ENCODE data around the gene IGF2R. TPM values are rescaled to one million over a fixed set of nuclear protein-coding genes. Genes with fewer than 3 reads are reported as not detected.

Gene IGF2R
- total RNA-seq, 4 donors from 2014 or later, result 60.0 to 93.4 (median 71.7) TPM

DNA sequence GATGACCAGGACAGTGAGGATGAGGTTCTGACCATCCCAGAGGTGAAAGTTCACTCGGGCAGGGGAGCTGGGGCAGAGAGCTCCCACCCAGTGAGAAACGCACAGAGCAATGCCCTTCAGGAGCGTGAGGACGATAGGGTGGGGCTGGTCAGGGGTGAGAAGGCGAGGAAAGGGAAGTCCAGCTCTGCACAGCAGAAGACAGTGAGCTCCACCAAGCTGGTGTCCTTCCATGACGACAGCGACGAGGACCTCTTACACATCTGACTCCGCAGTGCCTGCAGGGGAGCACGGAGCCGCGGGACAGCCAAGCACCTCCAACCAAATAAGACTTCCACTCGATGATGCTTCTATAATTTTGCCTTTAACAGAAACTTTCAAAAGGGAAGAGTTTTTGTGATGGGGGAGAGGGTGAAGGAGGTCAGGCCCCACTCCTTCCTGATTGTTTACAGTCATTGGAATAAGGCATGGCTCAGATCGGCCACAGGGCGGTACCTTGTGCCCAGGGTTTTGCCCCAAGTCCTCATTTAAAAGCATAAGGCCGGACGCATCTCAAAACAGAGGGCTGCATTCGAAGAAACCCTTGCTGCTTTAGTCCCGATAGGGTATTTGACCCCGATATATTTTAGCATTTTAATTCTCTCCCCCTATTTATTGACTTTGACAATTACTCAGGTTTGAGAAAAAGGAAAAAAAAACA, 136.1 kb downstream of the IGF2R start:
- no peak overlapping the region for H3K4me3 ChIP-seq (ENCODE audit: low read depth, poor library complexity, severe bottlenecking)
- 94 to 96% methylated on average over 20 of the region's 20 CpGs for WGBS, 2 donors
- DNase-seq (ENCODE audit: low spot score in 2 of 2), result no peak
- no peak for TF ChIP-seq POLR2A (IDR thresholded peaks at IDR 0.05)
- TF ChIP-seq, protein P1, sequence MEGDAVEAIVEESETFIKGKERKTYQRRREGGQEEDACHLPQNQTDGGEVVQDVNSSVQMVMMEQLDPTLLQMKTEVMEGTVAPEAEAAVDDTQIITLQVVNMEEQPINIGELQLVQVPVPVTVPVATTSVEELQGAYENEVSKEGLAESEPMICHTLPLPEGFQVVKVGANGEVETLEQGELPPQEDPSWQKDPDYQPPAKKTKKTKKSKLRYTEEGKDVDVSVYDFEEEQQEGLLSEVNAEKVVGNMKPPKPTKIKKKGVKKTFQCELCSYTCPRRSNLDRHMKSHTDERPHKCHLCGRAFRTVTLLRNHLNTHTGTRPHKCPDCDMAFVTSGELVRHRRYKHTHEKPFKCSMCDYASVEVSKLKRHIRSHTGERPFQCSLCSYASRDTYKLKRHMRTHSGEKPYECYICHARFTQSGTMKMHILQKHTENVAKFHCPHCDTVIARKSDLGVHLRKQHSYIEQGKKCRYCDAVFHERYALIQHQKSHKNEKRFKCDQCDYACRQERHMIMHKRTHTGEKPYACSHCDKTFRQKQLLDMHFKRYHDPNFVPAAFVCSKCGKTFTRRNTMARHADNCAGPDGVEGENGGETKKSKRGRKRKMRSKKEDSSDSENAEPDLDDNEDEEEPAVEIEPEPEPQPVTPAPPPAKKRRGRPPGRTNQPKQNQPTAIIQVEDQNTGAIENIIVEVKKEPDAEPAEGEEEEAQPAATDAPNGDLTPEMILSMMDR (IDR thresholded peaks at IDR 0.05), result no peak
- intact Hi-C loops (cut with DNase I; ENCODE audit: low total_unique reads), result no loop called here

- no peak overlapping the region for H3K4me3 ChIP-seq (ENCODE audit: low read depth, poor library complexity, severe bottlenecking)
- TF ChIP-seq, protein P1 (IDR thresholded peaks at IDR 0.05), result no peak
- no peak for TF ChIP-seq POLR2A (IDR thresholded peaks at IDR 0.05)
- intact Hi-C loops (cut with DNase I; ENCODE audit: low total_unique reads), result no loop called here
- 95 to 96% methylated on average over 14 of the region's 14 CpGs for WGBS, 2 donors
- DNase-seq (ENCODE audit: low spot score in 2 of 2), result no peak
Measured at GRCh38 chr6:160106010-160106409, 137.1 kb downstream of the IGF2R start.

- H3K4me3 ChIP-seq (ENCODE audit: low read depth, poor library complexity, severe bottlenecking), result no peak overlapping the region
- no peak for TF ChIP-seq POLR2A (IDR thresholded peaks at IDR 0.05)
- TF ChIP-seq, protein P1 (IDR thresholded peaks at IDR 0.05), result no peak
- DNase-seq (ENCODE audit: low spot score in 2 of 2), result no peak
- 88 to 92% methylated on average over 4 of the region's 4 CpGs for WGBS, 2 donors
- intact Hi-C loops (cut with DNase I; ENCODE audit: low total_unique reads), result no loop called here
Measured at GRCh38 chr6:160106701-160107100, 137.8 kb downstream of the IGF2R start.

DNA sequence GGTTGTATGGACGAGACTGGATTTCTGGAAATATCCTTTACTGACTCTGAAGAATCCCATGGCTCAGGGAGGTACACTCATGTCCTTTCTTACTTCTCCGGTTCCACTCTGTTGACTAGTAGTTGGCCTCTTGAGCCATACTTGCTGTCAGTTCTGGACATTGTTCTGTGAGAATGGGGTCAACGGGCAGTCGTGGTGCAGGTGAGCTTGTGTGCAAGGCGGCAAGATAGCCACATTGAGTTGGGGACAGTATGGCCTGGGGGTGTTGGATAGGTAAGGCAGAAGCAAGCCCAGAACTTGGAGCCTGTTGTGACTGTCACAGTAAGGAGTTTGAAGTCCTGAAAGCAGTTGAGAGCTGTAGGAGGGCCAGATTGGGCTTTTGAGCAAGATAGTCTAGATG, 139.2 kb downstream of the IGF2R start:
- intact Hi-C loops (cut with DNase I; ENCODE audit: low total_unique reads), result no loop called here
- WGBS, 2 donors, result 93 to 97% methylated on average over 5 of the region's 5 CpGs
- TF ChIP-seq, protein P1 (IDR thresholded peaks at IDR 0.05), result no peak
- TF ChIP-seq POLR2A (IDR thresholded peaks at IDR 0.05), result no peak
- DNase-seq (ENCODE audit: low spot score in 2 of 2), result no peak
- H3K4me3 ChIP-seq (ENCODE audit: low read depth, poor library complexity, severe bottlenecking), result no peak overlapping the region

GRCh38 chr6:160110586-160111123, 141.8 kb downstream of the IGF2R start:
- intact Hi-C loops (cut with DNase I; ENCODE audit: low total_unique reads), result no loop called here
- TF ChIP-seq, protein P1 (IDR thresholded peaks at IDR 0.05), result no peak
- TF ChIP-seq POLR2A (IDR thresholded peaks at IDR 0.05), result no peak

DNA sequence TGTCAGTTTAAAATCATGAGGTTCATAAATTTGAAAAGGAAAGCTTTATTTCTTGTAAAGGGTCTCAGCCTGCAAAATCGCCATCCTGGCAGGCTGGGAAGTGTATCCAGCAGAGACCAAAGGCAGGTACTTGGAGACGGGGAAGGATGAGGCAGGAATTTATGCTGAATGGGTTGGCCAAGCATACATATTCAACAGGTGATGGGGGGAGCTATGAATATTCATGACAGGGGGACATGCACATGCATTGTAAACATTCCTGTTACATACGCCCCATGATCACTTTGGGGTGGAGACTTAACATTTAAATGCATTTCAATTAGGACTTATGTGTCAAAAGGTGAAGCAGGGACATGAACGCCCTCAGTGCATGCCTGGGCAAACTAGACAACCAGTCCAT, 142.9 kb downstream of the IGF2R start:
- no peak for TF ChIP-seq POLR2A (IDR thresholded peaks at IDR 0.05)
- TF ChIP-seq, protein P1 (IDR thresholded peaks at IDR 0.05), result no peak
- H3K4me3 ChIP-seq (ENCODE audit: low read depth, poor library complexity, severe bottlenecking), result no peak overlapping the region
- intact Hi-C loops (cut with DNase I; ENCODE audit: low total_unique reads), result no loop called here
- no peak for DNase-seq (ENCODE audit: low spot score in 2 of 2)
- 73 to 81% methylated on average over 4 of the region's 4 CpGs for WGBS, 2 donors

More at GRCh38 chr6:160110586-160111123, 141.8 kb downstream of the IGF2R start:
- DNase-seq (ENCODE audit: low spot score in 2 of 2), result no peak
- no peak overlapping the region for H3K4me3 ChIP-seq (ENCODE audit: low read depth, poor library complexity, severe bottlenecking)

All from lower leg skin (tissue), 4 donors.